Measurements from ENCODE around the gene TIFAB. TPM values are rescaled to one million over a fixed set of nuclear protein-coding genes. Genes with fewer than 3 reads are reported as not detected.

The TIFAB gene
- total RNA-seq, 4 donors from 2014 or later = not detected

DNA sequence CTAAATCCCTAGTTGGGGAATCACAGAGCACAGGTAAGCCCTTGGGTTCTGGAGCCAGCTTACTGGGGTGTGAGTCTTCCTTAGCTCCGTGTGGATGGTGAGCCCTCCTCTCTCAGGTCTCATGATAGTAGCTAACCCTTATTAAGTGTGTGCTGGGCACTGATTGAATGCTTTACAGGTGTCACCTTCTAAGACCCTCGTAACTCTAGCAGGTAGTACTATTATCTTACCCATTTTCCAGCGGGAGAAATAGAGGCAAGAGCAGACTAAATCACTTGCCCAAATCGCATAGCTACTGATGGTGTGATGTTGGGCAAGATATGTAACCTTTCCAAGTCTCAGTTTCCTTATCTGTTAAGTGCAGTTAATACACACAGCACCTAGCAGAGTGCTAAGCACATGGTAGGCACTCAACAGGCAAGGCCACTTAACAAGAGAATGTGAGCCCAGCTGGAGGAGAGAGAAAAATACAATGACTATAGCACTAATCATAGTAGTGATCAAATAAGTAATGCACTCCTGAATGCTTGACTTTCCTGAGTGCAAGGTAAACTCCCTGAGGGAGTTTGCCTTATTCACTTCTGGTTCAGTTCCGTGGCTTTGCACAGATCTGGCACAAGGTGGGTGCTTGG is 4.7 kb downstream of the TIFAB start, which contains the start of gene DCANP1:
Gene DCANP1 (minus strand): TSS at position 51 of the 632 bp plus-strand sequence. CDS start 240 bp downstream, outside the sequence.
- DNase-seq (ENCODE audit: low spot score in 2 of 2) = no peak
- H3K36me3 ChIP-seq = no peaks in the 10 kb centered on the region
- H3K27ac ChIP-seq = no peak within 1 kb of the TSS
- H3K27me3 ChIP-seq = no peaks in the 10 kb centered on the region
- H3K9me3 ChIP-seq = no peaks in the 10 kb centered on the region
- H3K4me1 ChIP-seq = peaks cover 0 to 15% (median 4%) of the 10 kb centered on the region in 4 donors
- 91 to 92% methylated on average over 4 to 5 of the region's 5 CpGs for WGBS, 2 donors
- H3K4me3 ChIP-seq = no peak within 1 kb of the TSS
- TF ChIP-seq, protein P1, sequence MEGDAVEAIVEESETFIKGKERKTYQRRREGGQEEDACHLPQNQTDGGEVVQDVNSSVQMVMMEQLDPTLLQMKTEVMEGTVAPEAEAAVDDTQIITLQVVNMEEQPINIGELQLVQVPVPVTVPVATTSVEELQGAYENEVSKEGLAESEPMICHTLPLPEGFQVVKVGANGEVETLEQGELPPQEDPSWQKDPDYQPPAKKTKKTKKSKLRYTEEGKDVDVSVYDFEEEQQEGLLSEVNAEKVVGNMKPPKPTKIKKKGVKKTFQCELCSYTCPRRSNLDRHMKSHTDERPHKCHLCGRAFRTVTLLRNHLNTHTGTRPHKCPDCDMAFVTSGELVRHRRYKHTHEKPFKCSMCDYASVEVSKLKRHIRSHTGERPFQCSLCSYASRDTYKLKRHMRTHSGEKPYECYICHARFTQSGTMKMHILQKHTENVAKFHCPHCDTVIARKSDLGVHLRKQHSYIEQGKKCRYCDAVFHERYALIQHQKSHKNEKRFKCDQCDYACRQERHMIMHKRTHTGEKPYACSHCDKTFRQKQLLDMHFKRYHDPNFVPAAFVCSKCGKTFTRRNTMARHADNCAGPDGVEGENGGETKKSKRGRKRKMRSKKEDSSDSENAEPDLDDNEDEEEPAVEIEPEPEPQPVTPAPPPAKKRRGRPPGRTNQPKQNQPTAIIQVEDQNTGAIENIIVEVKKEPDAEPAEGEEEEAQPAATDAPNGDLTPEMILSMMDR (IDR thresholded peaks at IDR 0.05) = no peak
- TF ChIP-seq EP300 (IDR thresholded peaks at IDR 0.05) (no peak), POLR2A (IDR thresholded peaks at IDR 0.05) (no peak)

DNA sequence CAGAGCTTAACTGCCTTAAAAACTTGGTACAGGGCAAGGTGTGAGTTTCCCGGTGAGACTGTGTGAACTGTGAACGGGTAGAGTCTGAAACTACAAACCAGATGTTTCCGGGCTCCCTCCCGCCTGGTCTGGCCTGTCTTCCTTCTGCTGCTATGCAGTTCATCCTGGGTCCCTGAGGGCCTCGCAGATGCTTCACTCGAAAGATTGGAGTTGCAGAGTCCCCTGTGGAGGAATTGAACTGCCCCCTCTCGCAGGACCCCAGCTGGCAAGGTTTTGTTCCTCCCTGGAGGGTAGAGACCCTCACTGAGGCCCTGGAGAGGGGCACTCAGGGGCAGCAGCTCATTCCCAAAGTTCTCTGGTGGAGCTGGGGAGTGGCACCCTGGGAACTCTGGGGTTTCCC is 5.5 kb downstream of the TIFAB start:
- DNase-seq (ENCODE audit: low spot score in 2 of 2) = no peak
- Histone ChIP-seq H3K36me3 (no peaks in the 10 kb centered on the region), H3K27me3 (no peaks in the 10 kb centered on the region), H3K9me3 (no peaks in the 10 kb centered on the region), H3K4me1 (peaks cover 0 to 18% (median 2%) of the 10 kb centered on the region in 4 donors), H3K27ac (no peak overlapping the region), H3K4me3 (no peak overlapping the region)
- WGBS, 2 donors = 68 to 74% methylated on average over 7 of the region's 7 CpGs
- TF ChIP-seq EP300 (IDR thresholded peaks at IDR 0.05) = no peak

DNA sequence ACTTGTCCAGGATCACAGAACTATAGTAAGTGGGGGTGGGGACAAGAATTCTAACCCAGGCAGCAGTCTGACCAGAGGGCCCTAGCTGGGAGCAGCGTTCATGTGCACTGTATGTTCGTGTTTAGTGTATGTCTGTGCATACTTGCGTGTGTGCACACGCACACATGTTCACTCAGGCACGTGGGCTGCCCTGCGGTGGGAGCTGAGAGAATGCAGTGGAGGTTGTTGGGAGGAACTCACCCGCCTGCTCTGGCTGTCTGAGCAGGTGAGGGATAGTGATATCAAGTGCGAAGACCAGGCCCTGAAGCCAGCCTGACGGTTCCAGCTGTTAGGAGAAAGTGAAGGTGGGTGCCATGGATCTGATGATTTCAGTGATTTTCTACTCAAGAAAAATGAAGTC is 5.9 kb downstream of the TIFAB start:
- DNase-seq (ENCODE audit: low spot score in 2 of 2) = no peak
- no peaks in the 10 kb centered on the region for H3K36me3 ChIP-seq
- no peaks in the 10 kb centered on the region for H3K9me3 ChIP-seq
- H3K27ac ChIP-seq = no peak overlapping the region
- no peaks in the 10 kb centered on the region for H3K27me3 ChIP-seq
- peaks cover 0 to 21% (median 2%) of the 10 kb centered on the region in 4 donors for H3K4me1 ChIP-seq
- 74 to 94% methylated on average over 9 of the region's 9 CpGs for WGBS, 2 donors
- H3K4me3 ChIP-seq = no peak overlapping the region
- no peak for TF ChIP-seq POLR2A (IDR thresholded peaks at IDR 0.05)
- TF ChIP-seq, protein P1 (IDR thresholded peaks at IDR 0.05) = no peak
- no peak for TF ChIP-seq EP300 (IDR thresholded peaks at IDR 0.05)

DNA sequence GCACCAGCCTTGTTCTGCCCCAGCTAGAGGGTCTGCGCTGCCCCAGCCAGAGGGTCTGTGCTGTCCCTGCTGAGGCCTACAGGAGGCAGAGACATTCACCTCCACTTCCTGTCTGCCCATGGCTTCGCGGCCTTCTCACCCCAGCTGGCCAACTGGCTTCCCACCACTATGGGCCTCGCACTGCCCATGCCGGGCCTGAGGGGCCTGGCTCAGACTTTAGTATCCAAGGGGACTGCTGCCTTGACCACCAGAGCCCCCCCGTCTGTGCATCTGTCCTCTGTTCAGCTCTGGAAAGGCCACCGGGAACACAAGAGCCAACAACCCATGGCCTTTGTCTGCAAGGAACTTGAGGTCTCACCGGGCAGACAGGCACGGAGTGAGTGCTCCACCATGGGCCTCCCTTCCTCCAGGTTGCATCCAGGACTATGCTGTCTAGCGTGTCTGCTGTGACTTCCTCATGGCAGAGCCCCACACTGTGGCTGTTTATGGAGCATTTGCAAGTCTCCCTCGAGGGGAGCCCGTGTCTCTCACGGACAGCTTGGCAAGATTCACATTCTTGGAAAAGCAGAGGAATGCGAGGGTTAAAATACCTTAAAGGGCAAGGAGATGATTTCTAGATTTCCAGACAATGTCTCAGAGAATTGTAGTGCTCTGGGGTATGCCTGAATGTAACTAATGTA is 6.7 kb downstream of the TIFAB start:
- Histone ChIP-seq H3K36me3 (no peaks in the 10 kb centered on the region), H3K27ac (no peak overlapping the region), H3K27me3 (no peaks in the 10 kb centered on the region), H3K4me3 (no peak overlapping the region), H3K4me1 (peaks cover 0 to 28% (median 2%) of the 10 kb centered on the region in 4 donors), H3K9me3 (no peaks in the 10 kb centered on the region)
- WGBS, 2 donors = 72 to 79% methylated on average over 10 to 14 of the region's 14 CpGs
- no peak for DNase-seq (ENCODE audit: low spot score in 2 of 2)
- no peak for TF ChIP-seq EP300 (IDR thresholded peaks at IDR 0.05)
- TF ChIP-seq POLR2A (IDR thresholded peaks at IDR 0.05) = no peak
- TF ChIP-seq, protein P1 (IDR thresholded peaks at IDR 0.05) = no peak

DNA sequence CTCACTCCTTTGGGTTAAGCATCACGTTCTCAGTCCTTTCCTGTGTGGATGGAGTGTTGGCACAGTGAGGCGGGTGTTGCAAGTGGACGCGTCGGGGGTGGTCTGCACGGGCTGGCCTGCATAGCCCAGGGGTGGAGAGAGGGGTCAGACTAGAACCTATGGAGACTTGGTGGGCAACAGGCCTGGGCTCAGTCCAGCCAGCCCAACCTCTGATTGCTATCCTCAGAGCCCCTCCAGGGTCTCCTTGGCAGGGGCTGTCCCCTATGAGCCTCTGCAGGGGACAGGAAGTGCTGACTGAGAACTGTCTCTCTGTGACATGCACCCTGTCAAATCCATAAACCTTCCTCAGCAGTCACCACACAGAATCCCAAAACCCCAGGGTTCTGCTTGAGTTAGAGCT is 7.3 kb downstream of the TIFAB start:
- H3K27me3 ChIP-seq = no peaks in the 10 kb centered on the region
- H3K27ac ChIP-seq = no peak overlapping the region
- H3K9me3 ChIP-seq = no peaks in the 10 kb centered on the region
- peaks cover 0 to 30% (median 2%) of the 10 kb centered on the region in 4 donors for H3K4me1 ChIP-seq
- no peak for DNase-seq (ENCODE audit: low spot score in 2 of 2)
- WGBS, 2 donors = 80 to 90% methylated on average over 6 of the region's 6 CpGs
- H3K4me3 ChIP-seq = no peak overlapping the region
- H3K36me3 ChIP-seq = no peaks in the 10 kb centered on the region
- TF ChIP-seq, protein P1 (IDR thresholded peaks at IDR 0.05) = no peak
- TF ChIP-seq EP300 (IDR thresholded peaks at IDR 0.05) (no peak), POLR2A (IDR thresholded peaks at IDR 0.05) (no peak)
